SH-SY5Y (cell line): ENCODE results near the gene ST6GALNAC4.

Experiments
- GATA2 ChIP-seq: IDR thresholded peaks from 2 replicates; pipeline ENCODE4 v1.6.1; 2011; ENCODE audit warnings: mild to moderate bottlenecking, low read depth, low read length
- GATA3 ChIP-seq: IDR thresholded peaks from 2 replicates; pipeline ENCODE4 v1.6.1; 2011; ENCODE audit warnings: low read depth, mild to moderate bottlenecking, low read length, moderate library complexity

DNA sequence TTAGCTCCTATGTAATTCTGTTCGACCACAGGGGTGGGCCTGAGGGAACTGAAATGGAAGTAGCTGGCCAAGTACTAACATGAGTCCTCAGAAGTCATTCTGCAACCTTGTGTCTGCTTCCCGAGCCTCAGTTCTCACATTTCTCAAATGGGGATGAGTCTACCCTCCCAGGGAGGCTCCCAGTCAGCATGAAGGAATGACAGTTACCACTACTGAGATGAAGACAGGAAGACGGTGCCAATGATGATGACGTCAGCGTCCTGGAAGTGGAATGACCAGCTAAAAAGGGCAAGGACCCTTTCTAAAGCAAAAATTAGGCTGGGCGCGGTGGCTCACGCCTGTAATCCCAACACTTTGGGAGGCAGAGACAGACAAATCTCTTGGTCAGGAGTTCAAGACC, 6.9 kb upstream of the ST6GALNAC4 start:
- no peak for TF ChIP-seq GATA2
- TF ChIP-seq GATA3 = no peak
